NCI-H1417 treated with DMSO at 0.1 percent for 48 hours (cell line): Measurements from ENCODE around the gene FBXO11.

Source experiments
- DNase-seq: peaks from one replicate; lab custom pipeline; 2025; lab: John Stamatoyannopoulos, UW

Gene FBXO11

GRCh38 chr2:47849368-47849767, 56.9 kb downstream of the FBXO11 start:
- no peak for DNase-seq

DNA sequence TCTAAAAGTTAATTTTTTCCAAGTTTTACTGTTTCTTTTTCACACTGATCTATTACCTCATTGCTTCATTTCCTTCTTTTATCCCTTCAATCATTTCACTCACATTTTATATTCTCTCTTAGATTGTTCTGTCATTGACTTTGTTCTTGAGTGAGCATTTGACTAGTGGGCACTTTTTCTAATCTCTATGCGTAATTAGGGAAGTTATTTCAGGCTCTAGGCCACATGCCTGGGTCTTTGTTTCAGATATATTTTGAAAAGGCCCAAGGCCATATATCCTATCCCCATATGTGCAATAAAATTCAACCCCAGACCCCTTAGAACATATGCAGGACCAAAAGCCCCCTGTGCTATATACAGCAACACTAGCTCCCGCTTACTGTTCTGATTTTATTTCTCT, 62.1 kb downstream of the FBXO11 start:
- no peak for DNase-seq

- no peak for DNase-seq
Observed at GRCh38 chr2:47843407-47843806, 62.9 kb downstream of the FBXO11 start.

DNA sequence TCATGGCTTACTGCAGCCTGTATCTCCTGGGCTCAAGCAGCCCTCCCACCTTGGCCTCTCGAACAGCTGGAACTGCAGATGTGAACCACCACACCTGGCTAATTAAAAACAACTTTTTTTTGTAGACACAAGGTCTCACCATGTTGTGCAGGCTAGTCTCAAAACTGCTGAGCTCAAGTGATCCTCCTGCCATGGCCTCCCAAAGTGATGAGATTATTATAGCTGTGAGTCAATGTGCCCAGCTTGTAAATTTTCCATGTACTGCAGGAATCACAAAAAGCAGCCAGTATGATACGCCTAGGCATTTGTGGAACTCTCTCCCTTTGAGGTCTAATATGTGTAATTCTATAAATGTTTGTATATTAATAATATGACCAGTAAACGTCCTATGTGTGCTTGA, 63.5 kb downstream of the FBXO11 start:
- no peak for DNase-seq

DNA sequence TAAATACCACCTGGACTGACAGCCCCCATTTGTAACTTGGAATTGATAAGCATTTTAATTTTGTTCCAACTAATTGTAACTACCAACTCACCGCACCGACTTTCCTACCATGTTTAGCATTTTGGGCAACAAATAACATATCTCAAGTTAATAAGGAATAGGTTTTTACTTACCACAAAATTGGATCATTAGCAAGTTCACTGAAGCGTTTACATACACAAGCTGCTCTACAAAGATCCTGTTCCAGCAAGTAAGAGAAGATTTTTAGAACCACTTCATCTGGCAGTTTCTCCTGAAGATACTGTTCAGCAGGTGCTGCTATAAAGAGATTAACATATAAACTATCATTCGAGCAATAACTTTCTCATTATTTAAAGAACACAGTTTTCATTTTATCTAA, 67.6 kb downstream of the FBXO11 start:
- no peak for DNase-seq

DNA sequence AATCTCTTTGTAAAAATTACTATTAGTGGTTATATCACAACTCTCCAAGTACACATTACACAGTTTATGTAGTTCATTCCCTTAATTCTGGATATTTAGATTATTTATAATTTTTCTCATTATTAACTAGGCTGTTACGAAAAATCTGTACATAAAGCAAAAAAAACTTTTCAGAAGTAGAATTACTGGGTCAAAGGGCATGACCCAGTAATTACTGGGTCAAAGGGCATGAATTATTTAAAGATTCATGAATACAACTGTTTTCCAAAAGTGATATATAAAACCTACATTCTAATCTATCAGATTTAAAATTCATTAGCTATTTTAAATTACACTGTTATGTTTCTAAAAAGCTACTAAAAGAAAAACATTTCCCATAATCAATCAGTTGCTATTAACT, 68.0 kb downstream of the FBXO11 start:
- no peak for DNase-seq

DNA sequence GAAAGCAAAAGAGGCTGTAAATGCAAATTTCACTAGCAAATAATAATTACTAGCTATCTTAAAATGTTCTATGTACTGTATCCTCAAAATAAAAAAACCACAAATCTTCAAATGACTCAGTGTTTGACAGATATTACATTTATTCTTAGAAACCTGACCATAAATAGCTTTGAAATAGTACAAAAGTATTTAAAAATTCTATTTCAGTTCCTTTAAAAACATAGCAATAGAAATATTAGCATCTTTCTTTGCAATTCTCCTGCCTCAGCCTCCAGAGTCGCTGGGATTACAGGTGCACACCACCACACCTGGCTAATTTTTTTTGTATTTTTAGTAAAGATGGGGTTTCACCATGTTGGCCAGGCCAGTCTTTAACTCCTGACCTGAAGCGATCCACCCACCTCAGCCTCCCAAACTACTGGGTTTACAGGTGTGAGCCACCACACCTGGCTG, 72.8 kb downstream of the FBXO11 start:
- no peak for DNase-seq

DNA sequence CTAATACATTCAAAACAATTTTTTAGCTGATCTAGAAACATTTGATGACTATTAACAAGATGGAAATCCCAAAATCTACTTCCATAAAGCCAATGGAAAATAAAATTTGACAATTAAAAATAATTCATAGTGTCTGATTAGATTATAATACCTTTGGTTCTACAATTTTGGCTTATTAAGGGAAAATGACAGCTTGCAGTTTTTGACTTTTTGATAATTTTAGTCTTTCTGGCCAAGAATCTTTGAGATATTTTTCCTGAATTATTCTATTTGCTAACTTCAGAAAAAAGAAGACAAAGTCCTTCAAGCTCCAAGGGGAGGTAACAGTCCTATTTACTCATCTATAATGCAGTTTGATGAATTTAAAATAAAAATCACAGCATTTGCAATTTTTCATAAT, 83.8 kb downstream of the FBXO11 start:
- DNase-seq = no peak

DNA sequence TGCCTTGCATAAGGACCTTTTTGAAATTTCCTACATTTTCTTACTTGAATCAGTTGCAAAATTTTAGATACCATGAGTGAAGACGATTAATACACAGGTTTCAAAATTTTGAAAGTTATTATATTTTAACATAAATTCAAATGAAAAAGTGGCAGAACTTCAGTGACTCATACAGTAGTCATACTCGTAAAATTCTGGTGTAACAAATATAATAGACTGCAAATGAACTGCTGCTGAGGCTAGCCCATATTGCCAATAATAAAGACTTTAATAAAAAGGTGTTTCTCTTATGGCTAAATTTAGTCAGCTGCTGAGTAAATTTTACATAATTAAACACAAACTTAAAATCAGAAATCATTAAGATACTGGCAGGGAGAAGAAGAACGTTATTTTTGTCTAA, 86.5 kb downstream of the FBXO11 start:
- DNase-seq = no peak

- no peak for DNase-seq
Observed at GRCh38 chr2:47818777-47819176, 87.5 kb downstream of the FBXO11 start.

DNA sequence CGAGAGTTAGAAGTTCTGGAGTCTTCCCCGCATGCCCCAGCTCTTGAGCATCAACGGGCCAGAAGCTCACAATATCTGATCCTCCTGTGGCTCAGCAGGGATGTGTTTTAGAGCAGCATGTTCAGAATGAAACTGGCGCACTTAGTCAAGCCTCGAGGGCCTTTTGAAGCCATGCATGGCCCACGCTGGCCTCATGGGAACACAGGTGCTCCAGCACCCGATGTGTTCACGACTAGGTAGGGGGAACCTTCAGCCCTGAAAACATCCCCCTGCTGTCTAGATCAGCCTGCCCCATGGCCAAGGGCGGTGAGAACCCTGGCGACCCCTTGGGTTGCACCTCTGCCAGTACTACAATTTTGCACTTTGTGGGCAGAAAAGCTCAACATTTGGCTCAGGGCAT, 90.5 kb downstream of the FBXO11 start:
- no peak for DNase-seq

DNA sequence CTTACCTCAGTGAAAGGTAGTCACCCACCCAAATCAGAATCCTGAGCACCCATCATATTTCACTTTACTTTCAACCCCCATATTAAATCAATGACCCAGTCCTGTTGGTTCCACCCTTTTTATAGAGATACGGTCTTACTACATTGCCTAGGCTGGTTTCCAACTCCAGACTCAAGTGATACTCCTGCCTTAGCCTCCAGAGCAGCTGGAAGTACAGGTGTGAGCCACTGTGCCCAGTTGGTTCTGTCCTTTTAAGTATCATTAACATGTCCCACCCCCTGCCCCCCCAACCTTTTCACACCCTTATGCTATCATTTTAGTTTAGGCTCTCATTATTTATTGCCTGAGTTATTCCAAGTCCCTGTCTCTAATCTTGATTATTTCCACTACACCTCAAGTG, 94.6 kb downstream of the FBXO11 start:
- no peak for DNase-seq

DNA sequence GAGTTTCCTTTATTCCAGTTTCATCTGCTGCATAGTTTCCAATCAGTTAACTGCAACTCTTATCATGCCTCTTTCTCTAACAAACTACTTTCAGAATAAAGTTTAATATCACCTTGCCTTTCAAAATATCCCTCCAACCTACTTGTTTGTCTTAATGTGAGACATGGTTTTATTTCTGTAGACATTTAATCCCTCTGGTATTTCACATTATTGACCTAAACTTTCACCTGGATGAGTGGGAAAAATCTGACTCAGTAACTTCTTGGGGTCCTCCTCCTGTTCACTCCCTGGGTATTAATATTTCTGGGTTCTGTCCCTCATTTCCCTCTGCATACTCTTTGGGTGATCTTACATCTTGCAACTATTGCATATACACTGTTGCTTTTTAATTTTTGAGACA, 95.4 kb downstream of the FBXO11 start:
- no peak for DNase-seq

DNA sequence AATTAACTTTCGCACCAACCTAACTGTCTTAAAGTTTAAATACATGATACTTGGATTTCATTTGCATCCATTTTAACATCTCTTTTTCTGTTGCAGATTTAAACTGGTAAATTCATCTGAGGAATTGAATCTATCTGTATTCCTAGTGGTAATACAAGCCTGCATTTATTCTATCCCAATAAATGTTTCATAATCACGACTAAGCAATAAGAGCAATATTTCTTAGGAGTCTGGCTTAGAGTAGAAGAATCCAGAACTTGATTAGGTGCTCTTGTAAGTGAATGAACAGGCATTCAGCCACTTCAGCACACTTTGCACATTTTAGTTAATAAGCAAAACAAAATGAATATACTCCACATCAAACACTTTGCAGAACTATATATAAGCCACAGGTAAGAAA, 96.4 kb downstream of the FBXO11 start:
- DNase-seq = no peak

- DNase-seq = no peak
Observed at GRCh38 chr2:47808614-47809013, 97.7 kb downstream of the FBXO11 start.

DNA sequence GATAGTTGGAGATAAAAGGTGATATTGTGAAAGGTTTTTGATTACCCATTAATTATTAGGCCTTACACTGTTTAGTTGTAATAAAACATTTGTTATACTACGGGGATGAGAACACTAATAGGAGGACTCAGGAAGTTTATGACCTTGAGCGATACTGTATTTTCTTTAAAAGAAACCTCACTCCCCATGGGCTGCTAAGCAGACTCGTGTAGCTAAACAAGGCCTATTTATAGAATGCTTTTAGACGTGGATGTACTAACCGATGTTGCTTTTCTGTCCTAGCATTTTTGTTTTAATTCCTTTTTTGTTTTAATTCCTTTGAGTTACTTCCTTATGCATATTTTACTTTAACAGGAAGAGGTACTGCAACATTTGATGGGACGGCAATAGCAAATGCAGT, 100.4 kb downstream of the FBXO11 start:
- DNase-seq = no peak

GRCh38 chr2:47803770-47804169, 102.5 kb downstream of the FBXO11 start:
- DNase-seq = no peak

DNA sequence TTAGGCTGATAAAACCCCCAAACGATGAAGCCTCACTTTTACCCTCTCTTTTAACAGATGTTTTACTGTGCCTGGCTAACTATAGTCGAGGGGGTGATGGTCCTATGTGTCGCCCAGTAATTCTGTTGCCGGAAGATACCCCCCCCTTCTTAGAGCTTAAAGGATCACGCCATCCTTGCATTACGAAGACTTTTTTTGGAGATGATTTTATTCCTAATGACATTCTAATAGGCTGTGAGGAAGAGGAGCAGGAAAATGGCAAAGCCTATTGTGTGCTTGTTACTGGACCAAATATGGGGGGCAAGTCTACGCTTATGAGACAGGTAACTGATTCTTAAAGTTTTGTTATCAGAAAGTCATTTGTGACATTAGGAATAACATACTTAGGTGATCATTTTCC, 102.9 kb downstream of the FBXO11 start:
- DNase-seq = no peak

DNA sequence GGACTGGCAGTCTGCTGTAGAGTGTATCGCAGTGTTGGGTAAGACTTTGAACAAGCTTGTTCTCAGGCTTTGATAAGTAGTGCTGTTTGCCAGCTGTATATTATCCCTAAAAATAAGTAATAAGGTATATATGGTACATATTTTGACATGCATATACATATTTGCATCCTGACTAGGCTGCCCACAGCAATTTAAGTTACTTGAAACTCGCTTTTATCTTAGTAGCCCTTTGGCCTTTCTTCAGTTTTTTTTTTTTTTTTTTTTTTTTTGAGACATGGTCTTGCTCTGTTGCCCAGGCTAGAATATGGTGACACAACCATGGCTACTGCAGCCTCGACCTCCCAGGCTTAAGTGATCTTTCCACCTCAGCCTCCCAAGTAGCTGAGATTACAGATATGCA, 105.2 kb downstream of the FBXO11 start:
- DNase-seq = no peak

GRCh38 chr2:47799031-47799609, 107.2 kb downstream of the FBXO11 start:
- no peak for DNase-seq

GRCh38 chr2:47798631-47799030, 107.7 kb downstream of the FBXO11 start:
- no peak for DNase-seq

DNA sequence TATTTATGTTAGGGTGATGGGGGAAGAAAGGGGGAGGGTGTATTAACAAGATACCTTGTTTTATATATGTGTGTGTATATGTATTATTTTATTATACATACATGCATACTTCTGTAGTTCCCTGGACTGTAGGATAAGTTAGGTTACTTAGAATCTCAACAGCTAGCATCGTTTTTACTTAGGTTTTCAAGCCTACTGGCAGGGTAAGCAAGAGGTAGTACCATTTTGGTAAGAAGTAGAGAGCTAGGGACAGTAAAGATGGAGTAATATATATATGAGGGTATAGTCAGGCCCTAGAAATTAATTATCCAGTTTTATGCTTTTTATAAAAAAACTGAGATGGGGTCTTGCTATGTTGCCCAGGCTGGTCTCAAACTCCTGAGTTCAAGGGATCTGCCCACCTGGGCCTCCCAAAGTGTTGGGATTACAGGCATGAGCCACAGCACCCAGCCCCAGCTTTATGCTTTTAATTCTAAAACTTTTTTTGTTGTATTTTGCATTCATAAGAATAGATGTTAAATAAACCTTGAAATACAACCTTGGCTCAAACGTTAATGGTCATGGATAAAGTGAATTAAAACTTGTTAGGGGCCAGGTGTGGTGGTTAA, 110.1 kb downstream of the FBXO11 start:
- no peak for DNase-seq

DNA sequence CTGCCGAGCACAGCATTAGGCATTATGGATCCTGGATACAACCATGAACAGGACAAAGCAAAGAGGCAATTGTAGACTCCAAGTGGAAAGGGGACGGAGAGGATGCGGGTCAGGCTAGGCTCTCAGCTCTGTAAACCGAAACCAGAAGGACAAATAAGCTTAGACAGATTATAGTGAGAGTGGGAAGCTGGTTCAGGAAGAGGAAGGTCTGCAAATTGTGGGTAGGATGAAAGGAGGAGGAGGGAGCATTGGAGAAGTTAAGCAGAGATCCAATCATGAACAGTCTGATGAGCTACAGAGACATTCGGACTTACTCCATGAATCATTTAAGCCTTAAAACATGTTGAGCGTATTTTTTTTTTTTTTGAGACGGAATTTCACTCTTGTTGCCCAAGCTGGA, 120.3 kb downstream of the FBXO11 start:
- DNase-seq = no peak

- DNase-seq = no peak
Observed at GRCh38 chr2:47784352-47784851, 121.9 kb downstream of the FBXO11 start.
